Measurements from ENCODE around the gene ZSWIM9.
"Not testable (repeated sequence)": the region's sequence is repeated elsewhere in the genome, so short reads cannot be mapped to it uniquely, and the experiment has no call there.

ZSWIM9 gene

DNA sequence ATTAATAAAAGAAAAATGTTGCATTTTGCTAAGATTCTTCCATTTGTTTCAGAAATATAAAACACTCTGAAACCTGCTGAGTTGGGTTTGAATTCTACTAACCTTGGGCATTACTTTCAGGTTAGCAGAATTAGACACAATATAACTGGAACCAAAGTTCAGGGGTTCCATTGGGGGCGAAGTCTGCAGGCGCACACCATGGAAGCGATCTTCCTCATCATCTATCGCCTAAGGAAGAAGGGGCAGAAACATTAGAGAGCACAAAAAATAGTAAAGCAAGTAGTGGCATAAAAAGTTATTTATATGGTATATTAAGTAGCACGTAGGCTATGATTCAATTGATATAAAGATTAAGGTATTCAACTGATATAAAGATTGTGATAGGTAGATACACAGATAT, 51.1 kb downstream of the ZSWIM9 start:
- no peak for DNase-seq

DNA sequence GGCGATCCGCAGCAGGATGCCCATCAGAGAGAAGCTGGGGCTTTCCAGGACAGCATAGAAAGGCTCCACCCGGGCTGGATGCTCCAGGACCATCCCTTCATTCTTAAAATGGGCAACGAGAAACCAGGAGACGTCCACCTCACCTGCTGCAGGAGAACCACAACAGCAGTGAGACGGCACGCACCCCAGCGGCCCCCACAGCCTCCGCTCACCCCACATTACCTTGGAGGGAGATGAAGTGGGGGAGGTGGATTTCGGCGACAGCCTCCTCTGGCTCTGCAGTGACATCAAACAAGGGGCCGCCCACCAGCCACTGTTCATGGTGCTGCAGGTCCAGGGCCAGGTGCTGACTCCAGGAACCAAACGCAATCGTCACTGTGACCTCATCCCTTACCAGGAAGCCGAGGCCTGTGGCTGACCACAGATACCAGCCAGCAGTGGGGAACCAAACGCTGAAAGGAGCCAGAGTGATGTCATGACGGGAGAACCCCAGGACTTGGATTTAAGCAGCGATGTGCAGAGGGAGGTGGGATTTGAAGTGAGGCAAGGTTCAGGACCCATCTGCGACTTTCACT, 60.2 kb downstream of the ZSWIM9 start:
- no peak for DNase-seq

GRCh38 chr19:48237057-48237456, 66.6 kb downstream of the ZSWIM9 start:
- no peak for DNase-seq

DNA sequence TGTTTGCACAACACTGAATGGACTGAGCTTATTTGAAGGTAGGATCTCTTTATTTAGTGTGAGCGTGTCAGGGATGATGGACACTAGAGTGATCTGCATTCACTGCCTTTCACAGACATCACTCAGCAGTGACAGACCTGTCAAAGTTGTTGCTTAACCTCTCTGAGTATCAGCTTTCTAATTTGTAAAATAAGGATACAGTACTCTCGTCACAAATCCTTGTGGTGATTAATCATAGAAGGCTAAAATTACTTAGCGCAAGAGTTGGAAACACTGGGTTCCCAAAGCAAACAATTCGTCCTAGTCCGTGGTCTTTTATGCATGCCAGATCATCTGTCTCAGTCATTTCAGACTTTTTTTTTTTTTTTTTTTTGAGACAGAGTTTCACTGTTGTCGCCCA, 68.6 kb downstream of the ZSWIM9 start:
- DNase-seq: no peak

DNA sequence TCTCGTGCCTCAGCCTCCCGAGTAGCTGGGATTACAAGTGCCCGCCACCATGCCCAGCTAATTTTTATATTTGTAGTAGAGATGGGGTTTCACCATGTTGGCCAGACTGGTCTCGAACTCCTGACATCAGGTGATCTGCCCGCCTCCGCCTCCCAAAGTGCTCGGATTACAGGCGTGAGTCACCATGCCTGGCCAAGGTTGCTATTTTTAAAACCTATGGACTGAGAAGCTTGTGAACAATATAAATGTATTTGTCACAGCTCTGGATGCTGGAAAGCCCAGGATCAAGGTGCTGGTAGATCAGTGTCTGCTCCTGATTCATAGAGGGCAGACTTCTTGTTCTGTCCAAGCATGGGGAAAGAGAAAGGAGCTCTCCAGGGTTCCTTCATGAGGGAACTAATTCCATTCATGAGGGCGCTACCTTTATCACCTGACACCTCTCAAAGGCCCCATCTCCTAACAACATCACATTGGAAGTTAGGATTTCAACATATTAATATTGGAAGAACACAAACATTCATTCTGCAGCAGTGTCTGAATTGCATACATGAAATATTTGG, 69.2 kb downstream of the ZSWIM9 start:
- DNase-seq: no peak

DNA sequence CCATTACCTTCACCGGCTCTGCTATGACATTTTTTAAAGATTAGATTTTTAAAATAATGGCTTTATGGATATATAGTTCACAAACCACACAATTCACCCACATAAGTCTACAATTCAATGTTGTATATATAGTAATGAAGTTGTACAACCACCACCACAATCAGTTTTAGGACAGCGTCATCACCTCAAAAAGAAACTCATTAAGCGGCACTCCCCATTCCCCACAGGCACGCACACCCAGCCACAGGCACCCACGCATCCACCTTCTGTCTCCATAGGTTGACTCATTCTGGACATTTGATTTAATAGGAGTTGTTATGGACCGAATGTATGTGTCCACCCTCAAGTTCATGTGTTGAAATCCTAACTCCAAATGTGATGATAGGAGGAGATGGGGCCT, 71.3 kb downstream of the ZSWIM9 start:
- DNase-seq: not testable (repeated sequence)

- DNase-seq: no peak
These were observed 73.8 kb downstream of the ZSWIM9 start for GRCh38 chr19:48244281-48244680.

DNA sequence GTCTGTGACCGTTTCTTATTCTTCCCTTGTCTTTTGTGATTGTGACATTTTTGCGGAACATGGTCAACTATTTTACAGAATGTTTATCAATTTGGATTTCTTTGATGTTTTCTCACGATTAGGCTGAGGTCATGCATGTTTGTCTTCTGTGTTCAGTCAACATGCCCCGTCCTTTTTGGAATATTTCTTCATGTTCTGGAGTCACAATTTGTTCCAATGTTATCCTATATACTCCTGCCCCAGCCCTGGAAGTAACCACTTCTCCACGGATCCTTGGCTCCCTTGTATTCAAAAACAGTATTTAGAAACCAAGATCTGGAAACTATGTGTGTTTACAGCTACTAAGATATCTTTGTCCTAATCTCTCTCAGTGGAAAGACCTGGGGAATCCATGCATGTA, 75.6 kb downstream of the ZSWIM9 start:
- DNase-seq: no peak

DNA sequence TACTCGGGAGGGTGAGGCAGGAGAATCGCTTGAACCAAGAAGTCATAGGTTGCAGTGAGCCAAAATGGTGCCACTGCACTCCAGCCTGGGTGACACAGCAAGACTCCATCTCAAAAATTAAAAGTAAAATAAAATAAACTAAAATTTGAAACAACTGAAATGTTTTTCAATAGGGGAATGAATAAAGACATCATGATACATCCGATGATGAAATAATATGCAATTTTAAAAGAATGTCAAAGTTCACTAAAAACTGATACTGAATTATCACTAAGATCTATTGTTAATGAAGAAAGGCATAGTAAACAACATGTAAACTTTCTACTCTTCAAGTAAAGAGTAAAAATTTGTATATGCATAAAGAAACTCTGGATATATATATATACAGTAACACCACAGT, 76.7 kb downstream of the ZSWIM9 start:
- no peak for DNase-seq

Measured in RPMI8226 (cell line).